WTC11 (cell line): Measurements from ENCODE around the gene SLC35F4. TPM values are rescaled to one million over a fixed set of nuclear protein-coding genes. Genes with fewer than 3 reads are reported as not detected.

Source experiments
- ATAC-seq: fragments of 200-7000 bp; cut with Tn5 transposase; 2 replicates; pipeline ENCODE4 v1.10.0; 2021; ENCODE audit warnings: mild to moderate bottlenecking, moderate library complexity
- CTCF ChIA-PET: fragments of 300-600 bp; sonication (Branson Sonifier 250); formaldehyde crosslinking; loops from one replicate; lab custom pipeline; 2021; ENCODE audit warnings: antibody characterized with exemption; lab: Charles Lee
- POLR2A ChIA-PET: fragments of 350-600 bp; sonication (Branson Sonifier 250); formaldehyde crosslinking; loops from one replicate; lab custom pipeline; 2021; ENCODE audit warnings: antibody characterized with exemption; lab: Charles Lee
- DNase-seq: peaks from one replicate; pipeline ENCODE4 v3.0.0; 2021; ENCODE audit warnings: low spot score
- H3K27ac Mint-ChIP-seq: 2 replicates; pipeline ENCODE4 v1.8.0; 2021; ENCODE audit warnings: mixed read lengths
- H3K27me3 Mint-ChIP-seq: 2 replicates; pipeline ENCODE4 v1.8.0; 2021; ENCODE audit warnings: low read depth, mild to moderate bottlenecking, moderate library complexity, mixed read lengths
- H3K36me3 Mint-ChIP-seq: 2 replicates; pipeline ENCODE4 v1.8.0; 2021; ENCODE audit warnings: mixed read lengths
- H3K4me1 Mint-ChIP-seq: 2 replicates; pipeline ENCODE4 v1.8.0; 2022; ENCODE audit warnings: mixed read lengths
- H3K4me3 Mint-ChIP-seq: 2 replicates; pipeline ENCODE4 v1.8.0; 2021; ENCODE audit warnings: mild to moderate bottlenecking, moderate library complexity, mixed read lengths
- H3K9me3 Mint-ChIP-seq: 2 replicates; pipeline ENCODE4 v1.8.0; 2021; ENCODE audit warnings: mixed read lengths
- ATF1 ChIP-seq: sonication (generic); formaldehyde crosslinking; IDR thresholded peaks from 2 replicates; pipeline ENCODE4 v1.8.1; 2023; ENCODE audit warnings: mild to moderate bottlenecking, moderate library complexity, missing genetic modification reagents
- ATF6 ChIP-seq: sonication (generic); formaldehyde crosslinking; IDR thresholded peaks from 2 replicates; pipeline ENCODE4 v1.8.1; 2023; ENCODE audit warnings: mild to moderate bottlenecking, missing genetic modification reagents
- CBFB ChIP-seq: sonication (generic); formaldehyde crosslinking; IDR thresholded peaks from 2 replicates; pipeline ENCODE4 v1.8.1; 2022; ENCODE audit warnings: mild to moderate bottlenecking, low read depth, missing genetic modification reagents
- CREB1 ChIP-seq: sonication (generic); formaldehyde crosslinking; IDR thresholded peaks from 2 replicates; pipeline ENCODE4 v1.8.0; 2023; ENCODE audit warnings: mild to moderate bottlenecking, missing genetic modification reagents
- FOXK1 ChIP-seq: sonication (generic); formaldehyde crosslinking; IDR thresholded peaks from 2 replicates; pipeline ENCODE4 v1.8.0; 2022; ENCODE audit warnings: mild to moderate bottlenecking, moderate library complexity, missing genetic modification reagents
- HMGA2 ChIP-seq: fragments of 250-450 bp; sonication (Bioruptor Pico); IDR thresholded peaks from 2 replicates; pipeline ENCODE4 v1.4.0; 2021; ENCODE audit warnings: mild to moderate bottlenecking, moderate library complexity
- IRF1 ChIP-seq: sonication (generic); formaldehyde crosslinking; IDR thresholded peaks from 2 replicates; pipeline ENCODE4 v1.8.0; 2023; ENCODE audit warnings: missing genetic modification reagents
- JUN ChIP-seq: sonication (generic); formaldehyde crosslinking; IDR thresholded peaks from 2 replicates; pipeline ENCODE4 v1.8.0; 2023; ENCODE audit warnings: mild to moderate bottlenecking, missing genetic modification reagents
- MXD4 ChIP-seq: fragments of 250-450 bp; sonication (Bioruptor Pico); IDR thresholded peaks from 2 replicates; pipeline ENCODE4 v1.8.0; 2021; ENCODE audit warnings: mild to moderate bottlenecking, moderate library complexity, borderline replicate concordance
- NR2C2 ChIP-seq: sonication (generic); formaldehyde crosslinking; IDR thresholded peaks from 2 replicates; pipeline ENCODE4 v1.8.0; 2022; ENCODE audit warnings: mild to moderate bottlenecking, missing genetic modification reagents
- RELA ChIP-seq: sonication (generic); formaldehyde crosslinking; IDR thresholded peaks from 2 replicates; pipeline ENCODE4 v1.8.1; 2022; ENCODE audit warnings: missing genetic modification reagents, mild to moderate bottlenecking, borderline replicate concordance
- SMAD3 ChIP-seq: sonication (generic); formaldehyde crosslinking; IDR thresholded peaks from 2 replicates; pipeline ENCODE4 v1.8.0; 2022; ENCODE audit warnings: missing genetic modification reagents, mild to moderate bottlenecking, borderline replicate concordance
- SOX15 ChIP-seq: fragments of 250-450 bp; sonication (Bioruptor Pico); IDR thresholded peaks from 2 replicates; pipeline ENCODE4 v1.9.0; 2021; ENCODE audit warnings: mild to moderate bottlenecking
- TP53 ChIP-seq: sonication (generic); formaldehyde crosslinking; IDR thresholded peaks from 2 replicates; pipeline ENCODE4 v1.8.1; 2023; ENCODE audit warnings: mild to moderate bottlenecking, missing genetic modification reagents
- USF1 ChIP-seq: sonication (generic); formaldehyde crosslinking; IDR thresholded peaks from 2 replicates; pipeline ENCODE4 v1.8.0; 2022; ENCODE audit warnings: mild to moderate bottlenecking, missing genetic modification reagents
- ZBTB21 ChIP-seq: sonication (generic); formaldehyde crosslinking; IDR thresholded peaks from 2 replicates; pipeline ENCODE4 v1.8.1; 2023; ENCODE audit warnings: mild to moderate bottlenecking, missing genetic modification reagents, borderline replicate concordance
- ZNF281 ChIP-seq: sonication (generic); formaldehyde crosslinking; IDR thresholded peaks from 2 replicates; pipeline ENCODE4 v1.8.0; 2023; ENCODE audit warnings: mild to moderate bottlenecking, missing genetic modification reagents
- ZNF416 ChIP-seq: fragments of 250-450 bp; sonication (Bioruptor Pico); IDR thresholded peaks from 2 replicates; pipeline ENCODE4 v1.9.0; 2021; ENCODE audit warnings: mild to moderate bottlenecking, inconsistent platforms
- total RNA-seq: library from RNA; stranded (reverse); gene quantifications from 3 replicates; pipeline ENCODE4 v1.2.3, GENCODE V29; 2021

SLC35F4 gene
- total RNA-seq, 1 experiment from 2014 or later: not detected

GRCh38 chr14:57519043-57519442 lies 346.8 kb downstream of the SLC35F4 start:
- DNase-seq (no peak), ATAC-seq (no peak)
- ChIA-PET POLR2A (no interaction called here), CTCF (no interaction called here)
- Mint-ChIP-seq H3K4me1 (peaks cover 4% of the 10 kb centered on the region), H3K27ac (no peak overlapping the region), H3K9me3 (peaks cover 57% of the 10 kb centered on the region), H3K36me3 (peaks cover 6% of the 10 kb centered on the region), H3K4me3 (no peak overlapping the region), H3K27me3 (peaks cover 3% of the 10 kb centered on the region)
- TF ChIP-seq FOXK1: no peak
- no peak for TF ChIP-seq TP53 (CRISPR knock-in tag)
- TF ChIP-seq JUN (CRISPR knock-in tag): no peak
- TF ChIP-seq CREB1 (CRISPR knock-in tag): no peak
- TF ChIP-seq ZNF416: no peak
- no peak for TF ChIP-seq ZNF281 (CRISPR knock-in tag)
- TF ChIP-seq ATF1 (CRISPR knock-in tag): no peak
- TF ChIP-seq SOX15: no peak
- no peak for TF ChIP-seq ATF6 (CRISPR knock-in tag)
- no peak for TF ChIP-seq HMGA2 (CRISPR knock-in tag)
- no peak for TF ChIP-seq IRF1
- no peak for TF ChIP-seq MXD4 (CRISPR knock-in tag)
- TF ChIP-seq SMAD3 (CRISPR knock-in tag): no peak
- TF ChIP-seq CBFB: no peak
- no peak for TF ChIP-seq USF1 (CRISPR knock-in tag)
- no peak for TF ChIP-seq RELA (CRISPR knock-in tag)
- TF ChIP-seq ZBTB21: no peak
- TF ChIP-seq NR2C2 (CRISPR knock-in tag): no peak
